Raji (cell line): ENCODE measurements around the gene GRM8.

Source experiments
- POLR2A ChIP-seq: IDR thresholded peaks from 2 replicates; pipeline ENCODE4 v1.6.1; 2011; ENCODE audit warnings: low read depth, low read length, control low read depth; ENCODE audit not compliant: insufficient read depth

GRM8 gene

GRCh38 chr7:127189886-127190285, 62.9 kb downstream of the GRM8 start:
- TF ChIP-seq POLR2A = no peak

DNA sequence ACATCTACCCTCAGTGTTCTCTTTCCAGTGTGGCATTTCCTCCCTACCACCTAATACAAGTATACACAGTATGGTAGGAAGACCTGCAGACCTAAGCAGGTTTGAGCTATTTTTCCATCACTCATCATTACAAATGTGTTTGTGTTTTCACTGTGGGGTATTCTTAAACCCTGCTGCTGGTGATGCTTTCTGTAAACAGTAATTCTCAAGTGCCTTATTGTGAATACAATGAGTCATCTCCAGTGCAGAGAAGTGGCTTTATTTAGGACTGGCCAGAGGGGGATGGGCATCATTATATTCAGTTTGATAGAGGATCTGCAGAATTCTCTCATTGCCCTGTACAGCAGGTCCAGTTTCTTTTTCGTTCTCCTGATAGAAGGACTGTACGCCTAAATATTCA, 63.7 kb downstream of the GRM8 start:
- TF ChIP-seq POLR2A = no peak

DNA sequence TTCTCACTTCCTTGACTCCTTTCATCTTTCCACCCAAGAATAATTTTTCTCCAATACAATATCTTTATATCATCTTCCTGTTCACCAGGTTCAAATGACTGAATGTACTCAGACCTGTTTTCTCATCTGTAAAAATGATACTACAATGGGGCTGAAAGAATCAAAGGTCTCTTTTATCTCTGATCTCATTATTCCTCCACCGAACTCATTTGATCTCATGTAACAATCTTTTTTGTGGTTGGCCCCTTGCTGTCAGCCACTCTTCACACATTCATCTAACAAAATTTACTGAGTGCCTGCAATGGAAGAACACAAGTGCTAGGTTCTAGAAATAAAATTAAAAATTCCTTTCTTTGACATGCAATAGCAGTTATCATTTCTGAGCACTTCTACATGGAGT, 65.0 kb downstream of the GRM8 start:
- no peak for TF ChIP-seq POLR2A

DNA sequence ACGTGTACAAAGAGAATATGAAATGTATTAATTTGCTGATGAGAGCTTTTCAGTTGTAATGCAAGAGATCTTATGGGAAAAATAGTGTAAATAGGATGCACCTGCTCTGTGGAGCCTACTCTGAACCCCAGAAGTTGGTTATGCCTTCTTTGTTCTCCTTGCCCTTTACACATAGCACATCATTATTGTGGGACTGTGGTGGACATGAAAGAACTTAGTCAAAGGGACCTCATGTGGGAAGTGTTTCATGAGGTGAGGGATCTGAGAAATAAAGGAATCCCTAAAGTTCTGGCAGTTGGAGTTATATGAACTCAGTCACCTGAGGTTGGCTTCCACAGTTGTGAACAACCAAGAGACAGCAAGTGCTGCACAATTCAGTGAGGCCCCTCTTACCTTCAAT, 66.1 kb downstream of the GRM8 start:
- no peak for TF ChIP-seq POLR2A

GRCh38 chr7:127177156-127177555, 75.6 kb downstream of the GRM8 start:
- no peak for TF ChIP-seq POLR2A

DNA sequence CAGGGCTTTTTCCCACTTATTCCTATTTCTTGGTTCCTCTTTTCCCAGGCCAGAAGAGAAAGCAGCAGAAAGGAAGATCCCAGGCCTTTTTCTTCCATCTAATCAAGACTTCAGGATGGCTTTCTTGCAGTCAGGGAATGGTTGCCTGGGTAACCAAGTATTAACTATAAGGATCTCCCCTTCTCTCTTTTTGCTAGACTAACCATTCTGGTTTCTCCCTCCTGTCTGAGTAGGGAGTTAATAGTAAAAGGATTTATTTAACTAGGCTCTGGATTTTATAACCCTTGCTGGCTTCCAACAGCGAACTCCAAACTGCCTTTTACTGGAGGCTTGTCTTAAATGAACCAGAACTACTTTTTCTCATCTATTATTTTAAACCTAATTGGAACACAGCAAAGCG, 90.4 kb downstream of the GRM8 start:
- TF ChIP-seq POLR2A = no peak

DNA sequence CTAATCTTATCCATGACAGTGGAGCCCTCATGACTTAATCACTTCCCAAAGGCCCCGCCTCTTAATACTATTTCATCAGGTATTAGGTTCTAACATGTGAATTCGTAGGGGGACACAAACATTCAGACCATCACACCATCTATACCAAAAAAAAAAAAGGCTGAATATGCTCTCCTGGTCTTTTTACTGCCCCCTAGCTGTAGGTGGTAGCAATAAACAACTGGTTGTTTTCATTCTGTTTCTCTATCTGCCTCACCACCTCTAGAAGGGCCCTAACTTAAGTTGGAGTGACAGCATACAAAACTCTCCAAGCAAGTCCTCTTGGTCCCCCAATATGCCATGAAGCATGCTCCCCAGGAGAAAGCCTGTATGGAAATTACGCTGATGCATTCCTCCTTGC, 94.1 kb downstream of the GRM8 start:
- TF ChIP-seq POLR2A = no peak

DNA sequence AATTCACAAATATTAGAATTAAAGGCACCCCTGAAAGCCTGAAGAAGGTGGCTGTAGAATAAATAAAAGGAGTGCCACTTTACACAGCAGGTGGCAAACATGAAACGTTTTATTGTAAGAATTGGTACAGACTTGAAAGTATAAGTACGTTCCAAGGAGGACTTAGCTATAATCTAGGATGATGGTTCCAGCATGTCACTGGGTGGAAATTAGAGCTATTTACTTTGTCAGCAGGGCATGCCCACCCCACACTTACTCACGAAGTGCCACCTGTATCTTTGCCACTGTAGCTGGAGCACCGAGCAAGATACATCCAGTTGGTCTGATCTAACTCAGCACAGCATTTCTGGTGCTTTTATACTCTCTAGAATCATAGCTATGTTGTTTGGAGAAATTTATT, 97.8 kb downstream of the GRM8 start:
- TF ChIP-seq POLR2A = no peak

- no peak for TF ChIP-seq POLR2A
These were observed 98.6 kb downstream of the GRM8 start for GRCh38 chr7:127154101-127154500.

DNA sequence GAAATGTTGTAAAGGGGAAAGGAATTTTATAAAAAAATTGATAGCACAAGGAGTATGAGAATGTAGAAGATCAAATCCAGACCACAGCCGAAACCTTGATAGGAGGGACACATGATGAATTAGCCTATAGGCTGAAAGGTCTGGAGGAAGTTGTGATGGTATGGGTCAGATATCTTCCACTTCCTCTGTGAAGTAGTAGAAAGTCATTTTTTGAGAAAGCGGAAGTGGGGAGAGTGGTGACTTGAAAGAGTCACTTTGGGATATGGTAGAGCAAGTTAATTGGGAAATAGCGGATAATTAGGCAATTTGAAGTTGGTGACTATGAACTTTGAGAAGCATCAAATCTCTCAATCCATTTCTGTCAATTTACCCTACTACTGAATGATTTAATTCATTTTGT, 99.4 kb downstream of the GRM8 start:
- no peak for TF ChIP-seq POLR2A

DNA sequence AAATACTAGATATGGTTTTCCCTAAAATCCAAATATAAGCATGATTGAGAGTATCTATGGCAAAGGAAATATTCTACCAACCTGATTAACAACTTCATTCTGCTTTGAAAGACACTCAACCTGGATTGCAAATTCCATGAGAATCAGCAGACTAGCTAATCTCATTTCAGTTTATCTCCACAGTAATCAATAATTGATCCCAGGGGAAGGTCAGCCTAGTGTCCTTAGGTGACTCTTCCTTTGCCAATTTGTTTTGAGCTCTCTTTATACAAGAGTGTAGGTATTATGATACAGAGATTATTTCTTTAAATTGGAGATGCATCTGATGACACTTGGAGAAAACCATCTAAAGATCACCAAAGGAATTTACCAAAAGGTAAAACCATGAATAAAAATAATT, 100.3 kb downstream of the GRM8 start:
- no peak for TF ChIP-seq POLR2A

DNA sequence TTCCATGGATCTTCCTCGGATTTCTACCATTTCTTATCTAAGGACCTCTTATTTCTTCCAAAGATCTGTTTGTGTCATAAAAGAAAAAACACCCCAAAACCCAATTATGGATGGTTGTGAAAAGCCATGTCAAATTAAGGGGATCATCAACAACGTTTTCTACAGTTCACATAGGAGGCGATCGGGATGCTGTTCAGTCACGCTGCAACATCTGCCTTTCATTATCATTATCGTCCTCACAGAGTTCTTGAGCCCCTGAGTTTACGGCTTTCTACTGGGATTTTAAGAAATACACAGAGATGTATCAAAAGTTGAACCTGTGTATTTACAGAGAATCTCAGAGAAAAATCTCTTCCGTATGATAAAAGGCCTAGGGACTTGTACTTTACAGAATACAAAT, 101.4 kb downstream of the GRM8 start:
- no peak for TF ChIP-seq POLR2A

- no peak for TF ChIP-seq POLR2A
These were observed 102.2 kb downstream of the GRM8 start for GRCh38 chr7:127150543-127150942.

- TF ChIP-seq POLR2A = no peak
These were observed 105.8 kb downstream of the GRM8 start for GRCh38 chr7:127146746-127147536.

- TF ChIP-seq POLR2A = no peak
These were observed 115.6 kb downstream of the GRM8 start for GRCh38 chr7:127137146-127137545.

DNA sequence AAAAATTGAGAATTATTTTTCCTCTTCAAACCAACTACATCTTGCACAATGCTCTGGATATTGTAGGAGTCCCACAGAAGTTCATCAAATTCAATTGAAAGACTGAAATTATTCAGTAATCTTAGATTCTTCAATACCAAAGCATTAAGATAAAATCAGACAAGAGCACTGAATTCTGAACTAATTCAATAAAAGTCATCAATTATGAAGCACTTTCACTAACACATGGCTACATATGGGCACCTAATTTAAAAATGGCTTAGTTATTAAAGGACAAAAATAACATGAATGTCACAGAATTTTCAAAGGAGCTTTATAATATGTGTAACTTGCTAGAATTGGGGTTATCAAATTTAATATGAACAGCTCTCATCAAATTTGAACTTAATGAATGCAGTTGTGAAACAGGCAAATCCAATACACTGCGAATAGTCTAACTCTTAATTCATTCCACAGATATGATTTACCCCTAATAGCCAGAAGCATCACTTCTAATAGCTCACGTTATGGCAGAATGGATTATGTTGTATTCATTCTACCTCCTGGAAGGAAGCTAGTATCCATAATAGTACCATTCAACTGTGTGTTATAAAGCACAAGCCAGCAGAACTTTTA, 116.8 kb downstream of the GRM8 start:
- TF ChIP-seq POLR2A = no peak

GRCh38 chr7:127123220-127123619, 129.5 kb downstream of the GRM8 start:
- no peak for TF ChIP-seq POLR2A
